Hepatocyte (in vitro differentiated cells): ENCODE results near the gene TASP1.

ENCODE experiments used
- CTCF ChIP-seq: fragments of 200-600 bp; sonication (generic); IDR thresholded peaks from 2 replicates; pipeline ENCODE4 v1.5.1; 2016; ENCODE audit warnings: antibody characterized with exemption, mild to moderate bottlenecking; ENCODE audit not compliant: poor library complexity
- EZH2 ChIP-seq: fragments of 200-600 bp; sonication (generic); IDR thresholded peaks from 2 replicates; pipeline ENCODE4 v1.6.1; 2016; ENCODE audit warnings: antibody characterized with exemption, mild to moderate bottlenecking, borderline replicate concordance

- TF ChIP-seq EZH2 (no peak), CTCF (no peak)
Observed at GRCh38 chr20:13402986-13403385, 235.7 kb downstream of the TASP1 start.
